ENCODE measurements around the gene NLN.

GRCh38 chr5:65825408-65826328 lies 103.7 kb downstream of the NLN start:
- TF ChIP-seq CTCF (IDR thresholded peaks at IDR 0.05): no peak
- TF ChIP-seq POLR2A (IDR thresholded peaks at IDR 0.05): no peak

All from thyroid gland (tissue), 4 donors.